ENCODE results near the gene LIPH.

DNA sequence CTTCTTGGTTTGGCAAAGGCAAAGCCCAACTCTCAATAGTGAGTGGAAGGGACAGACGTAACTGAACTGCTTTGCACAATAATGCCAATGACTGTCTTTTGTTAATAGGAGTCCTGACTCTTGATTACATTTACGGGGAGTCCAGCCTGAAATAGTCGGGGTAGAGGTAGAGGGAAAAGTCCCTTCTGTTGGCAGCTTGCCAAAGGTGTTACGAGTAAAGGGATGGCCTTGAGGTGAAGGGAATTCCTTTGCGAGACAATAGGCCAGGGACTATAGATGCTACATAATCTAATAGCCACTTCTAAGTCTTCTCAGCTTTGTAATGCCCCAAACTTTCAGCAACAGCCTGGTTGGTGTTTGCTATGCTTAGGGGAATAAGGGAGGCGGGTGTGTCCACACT lies 31.5 kb upstream of the LIPH start:
- TF ChIP-seq POLR2A (IDR thresholded peaks at IDR 0.05) = no peak
- TF ChIP-seq, protein P1, sequence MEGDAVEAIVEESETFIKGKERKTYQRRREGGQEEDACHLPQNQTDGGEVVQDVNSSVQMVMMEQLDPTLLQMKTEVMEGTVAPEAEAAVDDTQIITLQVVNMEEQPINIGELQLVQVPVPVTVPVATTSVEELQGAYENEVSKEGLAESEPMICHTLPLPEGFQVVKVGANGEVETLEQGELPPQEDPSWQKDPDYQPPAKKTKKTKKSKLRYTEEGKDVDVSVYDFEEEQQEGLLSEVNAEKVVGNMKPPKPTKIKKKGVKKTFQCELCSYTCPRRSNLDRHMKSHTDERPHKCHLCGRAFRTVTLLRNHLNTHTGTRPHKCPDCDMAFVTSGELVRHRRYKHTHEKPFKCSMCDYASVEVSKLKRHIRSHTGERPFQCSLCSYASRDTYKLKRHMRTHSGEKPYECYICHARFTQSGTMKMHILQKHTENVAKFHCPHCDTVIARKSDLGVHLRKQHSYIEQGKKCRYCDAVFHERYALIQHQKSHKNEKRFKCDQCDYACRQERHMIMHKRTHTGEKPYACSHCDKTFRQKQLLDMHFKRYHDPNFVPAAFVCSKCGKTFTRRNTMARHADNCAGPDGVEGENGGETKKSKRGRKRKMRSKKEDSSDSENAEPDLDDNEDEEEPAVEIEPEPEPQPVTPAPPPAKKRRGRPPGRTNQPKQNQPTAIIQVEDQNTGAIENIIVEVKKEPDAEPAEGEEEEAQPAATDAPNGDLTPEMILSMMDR (IDR thresholded peaks at IDR 0.05) = no peak
